ENCODE results near the gene ALOX5.
A peak's percentile ranks its signal among the peaks of the same experiment; 100 is the strongest.

The ALOX5 gene

GRCh38 chr10:45444022-45444421, 70.0 kb downstream of the ALOX5 start:
- no peak for DNase-seq

DNA sequence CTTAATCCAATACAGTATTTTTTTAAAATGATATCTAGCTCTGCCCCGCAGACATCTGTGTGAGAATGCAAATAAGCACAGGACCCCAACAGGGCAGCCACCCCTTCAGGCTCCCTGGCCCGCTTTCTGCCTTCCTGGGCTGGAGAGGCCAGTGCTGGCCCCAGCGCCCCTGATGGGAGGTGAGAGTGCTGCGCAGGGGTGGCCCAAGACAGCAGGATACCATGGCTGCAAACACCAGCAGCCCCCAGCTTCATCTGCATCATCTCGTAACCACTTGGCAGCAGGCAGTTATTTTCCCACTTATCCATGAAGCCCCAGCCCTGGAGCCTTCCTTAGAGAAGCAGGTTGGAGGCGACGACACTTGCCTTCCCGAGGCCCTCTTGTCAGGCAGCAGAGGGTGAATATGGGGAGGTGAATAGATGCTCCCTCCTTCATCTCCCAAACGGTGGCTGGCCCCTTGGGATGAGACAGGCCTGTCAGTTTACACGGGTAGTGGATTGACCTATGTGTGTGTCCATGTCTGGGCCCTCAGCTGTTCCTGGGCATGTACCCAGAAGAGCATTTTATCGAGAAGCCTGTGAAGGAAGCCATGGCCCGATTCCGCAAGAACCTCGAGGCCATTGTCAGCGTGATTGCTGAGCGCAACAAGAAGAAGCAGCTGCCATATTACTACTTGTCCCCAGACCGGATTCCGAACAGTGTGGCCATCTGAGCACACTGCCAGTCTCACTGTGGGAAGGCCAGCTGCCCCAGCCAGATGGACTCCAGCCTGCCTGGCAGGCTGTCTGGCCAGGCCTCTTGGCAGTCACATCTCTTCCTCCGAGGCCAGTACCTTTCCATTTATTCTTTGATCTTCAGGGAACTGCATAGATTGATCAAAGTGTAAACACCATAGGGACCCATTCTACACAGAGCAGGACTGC, 71.2 kb downstream of the ALOX5 start:
- DNase-seq = no peak

- DNase-seq = no peak
Measured at GRCh38 chr10:45446858-45447257, 72.8 kb downstream of the ALOX5 start.

DNA sequence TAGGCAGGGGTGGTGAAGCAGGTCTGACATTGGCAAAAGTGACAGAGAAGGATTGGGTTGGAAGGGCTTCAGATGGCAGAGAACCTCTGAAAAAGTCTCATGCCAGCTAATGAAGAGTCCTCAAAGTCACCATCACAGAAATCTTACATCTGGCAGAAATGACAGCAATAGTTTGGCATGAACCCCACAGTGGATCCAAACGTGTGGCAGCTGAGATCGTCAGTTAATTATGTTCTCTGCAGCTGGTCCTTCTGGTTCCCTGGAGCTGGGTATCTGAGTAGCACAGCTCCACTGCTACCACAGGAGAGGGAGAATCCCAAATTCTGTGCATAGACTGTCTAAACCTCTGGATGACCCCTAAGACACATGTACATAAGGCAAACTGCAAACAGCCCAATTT, 73.4 kb downstream of the ALOX5 start:
- DNase-seq = no peak

GRCh38 chr10:45450866-45451265, 76.8 kb downstream of the ALOX5 start:
- DNase-seq = no peak

DNA sequence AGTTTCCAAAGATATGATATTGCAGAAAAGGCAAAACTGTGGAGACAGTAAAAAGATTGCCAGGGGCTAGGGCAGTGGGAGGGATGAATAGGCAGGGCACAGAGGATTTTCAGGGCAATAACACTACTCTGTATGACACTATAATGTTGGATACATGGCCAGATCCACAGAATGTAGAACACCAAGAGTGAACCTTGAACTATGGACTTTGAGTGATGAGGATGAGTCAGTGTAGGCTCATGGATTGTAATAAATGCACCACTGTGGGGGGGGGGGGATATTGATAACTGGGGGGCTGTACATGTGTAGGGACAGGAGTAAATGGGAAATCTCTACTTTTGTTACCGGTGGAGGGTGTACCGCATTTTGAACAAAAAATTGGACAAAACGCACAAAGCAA, 77.4 kb downstream of the ALOX5 start:
- DNase-seq = no peak

GRCh38 chr10:45452268-45452667, 78.3 kb downstream of the ALOX5 start:
- no peak for DNase-seq

- no peak for DNase-seq
Measured at GRCh38 chr10:45452743-45453452, 78.9 kb downstream of the ALOX5 start.

DNA sequence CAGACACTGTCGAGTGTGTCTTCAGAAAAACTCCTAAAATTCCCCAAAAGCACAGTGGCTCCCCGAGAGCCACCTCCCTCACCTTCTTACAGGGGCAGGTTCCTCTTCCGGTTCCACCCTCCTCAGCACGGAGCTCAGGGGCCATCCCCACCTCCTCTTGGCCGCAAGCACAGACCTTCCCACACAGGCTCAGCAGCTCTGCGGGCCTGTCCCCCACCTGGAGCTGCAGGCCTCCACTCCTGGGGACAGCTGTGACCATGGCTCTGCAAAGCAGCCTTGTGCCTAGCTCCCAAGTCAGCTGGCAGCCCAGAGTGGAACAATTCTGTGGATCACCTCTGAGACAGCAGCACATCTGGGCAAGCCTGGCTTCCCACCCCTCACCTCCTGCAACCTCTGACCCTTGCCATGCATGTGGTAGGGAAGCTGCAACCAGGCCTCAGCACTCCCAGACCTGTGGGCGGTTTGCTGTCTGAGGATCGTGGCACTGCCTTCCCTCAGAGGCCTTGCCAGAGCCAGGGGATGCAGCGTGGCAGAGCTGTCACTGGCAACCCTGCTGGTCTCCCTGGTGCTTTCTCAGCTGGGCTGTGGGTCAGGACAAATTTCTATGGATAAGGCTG, 79.7 kb downstream of the ALOX5 start:
- DNase-seq = no peak

DNA sequence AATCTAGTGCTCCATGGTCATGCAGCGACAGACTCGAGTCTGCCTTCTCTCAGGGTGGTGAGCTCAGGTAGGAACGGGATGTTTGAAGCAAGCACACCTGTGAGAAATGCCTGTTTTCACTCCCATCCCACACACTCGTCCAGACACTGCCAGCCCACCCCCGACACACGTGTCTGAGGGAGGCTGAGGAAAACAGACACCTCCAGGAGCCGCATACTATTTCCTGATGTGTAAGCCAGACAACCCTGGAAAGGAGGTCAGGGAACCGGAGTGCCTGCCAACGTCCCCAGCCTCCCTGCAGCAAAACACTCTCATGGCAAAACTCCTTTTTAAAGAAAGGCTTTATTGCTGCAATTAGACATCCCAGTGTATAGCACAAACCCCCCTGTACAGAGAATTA, 80.2 kb downstream of the ALOX5 start:
- DNase-seq = no peak

DNA sequence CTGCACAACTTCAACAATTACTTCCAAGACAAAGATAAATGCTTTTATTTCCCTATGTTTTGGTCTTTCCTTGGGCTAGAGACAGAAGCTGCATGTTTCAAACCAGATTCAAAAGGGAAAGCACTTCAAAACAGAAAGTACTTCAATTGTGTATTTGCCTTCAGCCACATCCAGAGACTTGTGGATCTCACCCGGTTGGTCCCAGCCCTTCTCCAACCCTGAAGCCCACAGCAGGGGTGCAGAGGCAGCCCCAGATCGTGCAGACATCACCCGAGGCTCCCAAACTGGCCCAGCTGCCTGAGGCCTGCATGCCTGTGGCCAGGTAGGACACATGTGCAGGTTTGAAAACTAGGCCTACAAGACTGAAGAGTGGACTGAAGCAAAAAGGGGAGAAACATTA, 80.8 kb downstream of the ALOX5 start:
- DNase-seq = no peak

DNA sequence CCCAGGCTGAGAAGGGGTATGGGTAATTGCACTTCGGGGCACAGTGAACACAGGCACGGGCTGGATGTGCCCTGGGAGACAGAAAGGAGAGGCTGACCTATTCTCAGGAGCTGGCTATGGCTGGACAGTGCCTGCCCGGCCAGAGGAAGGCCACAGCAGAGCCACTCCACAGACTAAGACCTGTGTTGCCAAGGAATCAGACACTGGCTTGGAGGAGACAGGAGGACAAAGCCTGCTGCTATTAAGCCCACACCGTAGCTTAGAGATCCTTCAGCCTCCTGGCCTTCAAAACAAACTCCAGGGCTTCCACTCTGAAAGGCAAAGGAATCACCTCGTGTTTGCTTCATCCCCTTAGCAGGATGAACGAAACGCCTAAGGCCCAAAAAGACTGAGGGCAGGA, 82.2 kb downstream of the ALOX5 start:
- DNase-seq = no peak

- DNase-seq = no peak
Measured at GRCh38 chr10:45456822-45457221, 82.8 kb downstream of the ALOX5 start.

GRCh38 chr10:45457487-45457886, 83.5 kb downstream of the ALOX5 start:
- no peak for DNase-seq

DNA sequence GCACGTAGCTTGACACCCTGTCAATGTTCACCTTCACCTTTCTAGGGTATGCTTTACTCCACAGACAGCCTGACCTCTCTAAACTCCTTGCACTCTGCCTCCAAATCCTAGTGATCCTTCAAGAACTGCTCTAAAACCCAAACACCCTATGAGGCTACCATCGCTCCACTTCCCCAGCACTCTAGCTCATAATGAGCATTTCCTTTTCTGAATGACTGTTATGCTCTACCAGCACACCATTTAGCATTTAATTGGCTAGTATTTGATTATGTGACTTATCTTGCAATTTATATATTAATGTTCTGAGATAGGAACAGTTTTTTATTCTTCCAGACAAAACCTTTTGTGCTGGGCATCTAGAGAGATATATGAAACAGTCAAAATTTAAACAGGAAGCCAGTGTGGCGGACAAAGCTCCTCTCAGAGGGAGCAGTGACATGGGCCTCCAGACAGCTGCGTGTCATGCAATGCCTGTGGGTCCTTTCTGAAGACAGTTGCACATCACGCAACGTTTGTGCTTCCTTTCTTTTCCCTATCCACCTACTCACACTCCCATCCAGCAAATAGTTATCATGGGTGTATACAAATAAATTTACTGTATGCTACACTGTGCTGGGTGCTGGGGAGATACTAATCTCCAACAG, 86.3 kb downstream of the ALOX5 start:
- DNase-seq = no peak

GRCh38 chr10:45461034-45461433, 87.0 kb downstream of the ALOX5 start:
- no peak for DNase-seq

DNA sequence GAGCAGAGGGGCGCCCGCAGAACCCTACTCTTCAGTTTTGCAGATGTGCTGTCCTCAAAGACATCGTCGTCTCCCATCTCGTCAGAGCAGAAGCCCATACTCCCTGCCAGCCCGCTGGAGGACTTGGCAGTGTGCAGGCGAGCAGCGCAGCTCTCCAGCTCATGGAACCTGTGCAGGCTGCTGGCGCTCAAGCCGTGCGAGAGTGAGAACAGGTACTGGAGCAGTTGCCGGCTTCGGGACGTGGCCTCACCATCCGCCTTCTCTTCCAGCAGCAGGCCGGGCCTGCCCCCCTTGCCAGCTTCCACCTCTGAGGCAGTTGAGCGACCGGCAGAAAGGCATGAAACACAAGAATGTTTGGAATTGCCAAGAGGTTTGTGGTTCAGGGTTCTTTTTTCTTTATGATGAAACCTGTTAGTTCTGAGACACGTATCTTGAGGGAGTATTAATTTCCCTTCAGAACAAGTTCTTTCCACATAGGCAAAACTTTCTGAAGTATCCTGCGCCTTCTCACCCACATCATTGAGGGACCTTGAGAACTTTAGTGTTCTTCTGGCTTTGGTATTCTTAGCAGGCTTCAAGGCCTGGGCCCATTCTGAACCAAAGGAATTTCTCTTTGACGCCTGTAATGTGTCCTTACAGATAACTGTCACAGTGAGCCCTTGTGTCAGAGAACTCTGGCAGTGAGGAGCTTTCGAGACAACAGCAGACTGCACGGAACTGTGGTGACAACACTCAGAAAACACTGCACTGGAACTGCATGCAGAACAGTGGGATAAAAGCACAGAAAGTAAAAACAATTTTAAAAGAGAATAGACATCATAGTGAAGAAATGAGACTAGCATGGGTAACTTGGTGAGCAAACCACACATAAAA, 89.5 kb downstream of the ALOX5 start:
- DNase-seq = no peak

- DNase-seq = peak; percentile 52 to 78 (median 58)
Measured at GRCh38 chr10:45464958-45465567, 91.0 kb downstream of the ALOX5 start.

GRCh38 chr10:45466784-45467183, 92.8 kb downstream of the ALOX5 start:
- DNase-seq = no peak

DNA sequence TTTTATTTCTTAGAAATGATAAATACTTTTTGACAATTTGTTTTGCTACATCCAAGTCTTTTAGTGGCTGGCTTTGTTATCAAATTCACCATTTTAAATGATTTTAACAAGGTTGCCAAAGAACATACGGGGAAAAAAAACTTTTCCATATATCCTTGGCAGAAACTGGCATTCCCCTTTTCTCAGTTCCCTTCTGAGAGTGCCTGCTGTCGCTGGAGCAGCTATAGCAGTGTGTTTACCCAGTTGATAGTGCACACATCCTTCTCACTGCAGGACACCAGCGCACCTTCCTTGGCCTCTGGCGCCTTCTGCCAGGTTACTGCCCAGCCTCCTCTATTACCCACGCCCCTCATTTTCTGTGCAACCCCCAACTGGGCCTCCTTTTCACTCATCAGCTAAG, 94.1 kb downstream of the ALOX5 start:
- no peak for DNase-seq

DNA sequence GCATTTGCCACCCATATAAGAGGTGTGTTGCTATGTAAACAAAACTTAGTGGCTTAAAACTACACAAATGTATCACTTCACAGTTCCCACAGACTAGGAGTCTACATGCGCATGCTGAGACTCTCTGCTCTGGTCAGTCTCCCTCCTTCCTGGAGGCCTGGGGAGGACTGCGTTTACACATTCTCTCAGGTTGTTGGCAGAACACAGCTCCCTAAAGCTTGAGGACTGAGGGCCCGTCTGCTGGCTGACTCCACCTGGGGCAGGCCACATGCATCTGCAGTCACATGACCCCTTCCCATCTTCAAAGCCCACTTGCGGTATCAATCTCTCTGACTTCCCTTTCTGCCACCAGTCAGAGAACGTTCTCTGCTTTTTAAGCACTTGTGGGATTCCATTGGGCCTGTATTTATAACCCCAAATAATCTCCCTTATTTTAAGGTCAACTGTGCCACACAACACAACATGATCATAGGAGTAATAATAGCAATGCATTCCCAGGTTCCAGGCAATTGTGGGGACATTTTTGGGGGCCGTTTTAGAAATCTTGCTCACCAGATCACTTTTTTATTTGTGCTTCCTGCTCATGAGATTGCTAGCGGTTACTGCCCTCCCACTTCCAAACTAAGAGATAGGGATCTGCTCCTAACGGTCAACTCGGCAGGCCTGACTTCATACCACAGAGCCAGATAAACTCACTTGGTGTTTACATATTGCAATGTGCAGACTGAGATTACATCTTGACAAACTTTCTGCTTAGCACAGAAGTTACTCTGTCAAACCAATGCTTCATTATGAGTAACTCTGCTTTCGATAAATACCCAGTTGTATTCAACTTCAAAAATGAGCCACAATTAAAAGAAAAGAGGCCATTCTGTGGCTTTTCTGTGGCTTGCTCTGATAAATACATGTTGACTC, 96.3 kb downstream of the ALOX5 start:
- DNase-seq = peak; percentile 37 to 78 (median 60)

Data from stimulated activated naive CD4-positive, alpha-beta T cell (primary cell).